BE2C (cell line): ENCODE data around the gene GASK1A.
A peak's percentile ranks its signal among the peaks of the same experiment; 100 is the strongest.

Experiments used
- DNase-seq: peaks from one replicate; pipeline ENCODE4 v3.0.0-alpha.2; 2020
- H3K27me3 ChIP-seq: fragments of 250-450 bp; sonication (Bioruptor Pico); 2 replicates; pipeline ENCODE4 v1.5.1; 2020; ENCODE audit warnings: mild to moderate bottlenecking
- H3K36me3 ChIP-seq: fragments of 250-450 bp; sonication (Bioruptor Pico); 2 replicates; pipeline ENCODE4 v1.5.1; 2020; ENCODE audit warnings: mild to moderate bottlenecking
- H3K4me1 ChIP-seq: fragments of 250-450 bp; sonication (Bioruptor Pico); 2 replicates; pipeline ENCODE4 v1.5.1; 2020
- H3K4me3 ChIP-seq: 2 replicates; pipeline ENCODE4 v1.5.1; 2011; ENCODE audit warnings: low read depth, low read length
- H3K9me3 ChIP-seq: fragments of 250-450 bp; sonication (Bioruptor Pico); 2 replicates; pipeline ENCODE4 v1.5.1; 2020
- TF ChIP-seq, protein P1 (sequence below): IDR thresholded peaks from 2 replicates; pipeline ENCODE4 v1.5.1; 2012; ENCODE audit warnings: mild to moderate bottlenecking, low read depth, low read length

GASK1A gene

GRCh38 chr3:43071313-43071893 is 92.3 kb downstream of the GASK1A start:
- no peaks in the 10 kb centered on the region for H3K9me3 ChIP-seq
- H3K4me3 ChIP-seq = no peak overlapping the region
- TF ChIP-seq, protein P1, sequence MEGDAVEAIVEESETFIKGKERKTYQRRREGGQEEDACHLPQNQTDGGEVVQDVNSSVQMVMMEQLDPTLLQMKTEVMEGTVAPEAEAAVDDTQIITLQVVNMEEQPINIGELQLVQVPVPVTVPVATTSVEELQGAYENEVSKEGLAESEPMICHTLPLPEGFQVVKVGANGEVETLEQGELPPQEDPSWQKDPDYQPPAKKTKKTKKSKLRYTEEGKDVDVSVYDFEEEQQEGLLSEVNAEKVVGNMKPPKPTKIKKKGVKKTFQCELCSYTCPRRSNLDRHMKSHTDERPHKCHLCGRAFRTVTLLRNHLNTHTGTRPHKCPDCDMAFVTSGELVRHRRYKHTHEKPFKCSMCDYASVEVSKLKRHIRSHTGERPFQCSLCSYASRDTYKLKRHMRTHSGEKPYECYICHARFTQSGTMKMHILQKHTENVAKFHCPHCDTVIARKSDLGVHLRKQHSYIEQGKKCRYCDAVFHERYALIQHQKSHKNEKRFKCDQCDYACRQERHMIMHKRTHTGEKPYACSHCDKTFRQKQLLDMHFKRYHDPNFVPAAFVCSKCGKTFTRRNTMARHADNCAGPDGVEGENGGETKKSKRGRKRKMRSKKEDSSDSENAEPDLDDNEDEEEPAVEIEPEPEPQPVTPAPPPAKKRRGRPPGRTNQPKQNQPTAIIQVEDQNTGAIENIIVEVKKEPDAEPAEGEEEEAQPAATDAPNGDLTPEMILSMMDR = peak; percentile 43
- H3K27me3 ChIP-seq = no peaks in the 10 kb centered on the region
- H3K4me1 ChIP-seq = no peaks in the 10 kb centered on the region
- no peaks in the 10 kb centered on the region for H3K36me3 ChIP-seq
- no peak for DNase-seq

DNA sequence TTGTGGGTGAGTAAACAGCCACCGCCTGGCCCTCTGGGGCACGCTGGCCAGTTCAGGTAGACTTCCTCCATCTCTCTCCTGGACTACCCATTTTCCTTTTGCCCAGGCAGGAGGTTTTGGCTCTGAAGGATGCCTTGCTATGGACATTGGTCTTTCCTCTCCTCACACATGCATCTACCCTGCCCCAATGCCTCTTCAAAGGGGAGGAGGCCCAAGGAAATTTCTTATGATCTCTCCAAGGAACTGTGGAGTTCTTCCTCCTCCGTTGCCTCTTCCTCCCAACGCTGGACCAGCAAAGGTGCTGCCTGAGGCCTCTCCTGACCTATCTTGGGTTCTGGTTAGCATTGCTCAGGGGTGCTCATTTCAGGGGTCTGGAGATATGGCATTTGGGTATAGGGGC is 93.2 kb downstream of the GASK1A start:
- no peaks in the 10 kb centered on the region for H3K4me1 ChIP-seq
- H3K4me3 ChIP-seq = no peak overlapping the region
- no peaks in the 10 kb centered on the region for H3K27me3 ChIP-seq
- H3K36me3 ChIP-seq = no peaks in the 10 kb centered on the region
- TF ChIP-seq, protein P1 = no peak
- no peak for DNase-seq
- H3K9me3 ChIP-seq = no peaks in the 10 kb centered on the region

DNA sequence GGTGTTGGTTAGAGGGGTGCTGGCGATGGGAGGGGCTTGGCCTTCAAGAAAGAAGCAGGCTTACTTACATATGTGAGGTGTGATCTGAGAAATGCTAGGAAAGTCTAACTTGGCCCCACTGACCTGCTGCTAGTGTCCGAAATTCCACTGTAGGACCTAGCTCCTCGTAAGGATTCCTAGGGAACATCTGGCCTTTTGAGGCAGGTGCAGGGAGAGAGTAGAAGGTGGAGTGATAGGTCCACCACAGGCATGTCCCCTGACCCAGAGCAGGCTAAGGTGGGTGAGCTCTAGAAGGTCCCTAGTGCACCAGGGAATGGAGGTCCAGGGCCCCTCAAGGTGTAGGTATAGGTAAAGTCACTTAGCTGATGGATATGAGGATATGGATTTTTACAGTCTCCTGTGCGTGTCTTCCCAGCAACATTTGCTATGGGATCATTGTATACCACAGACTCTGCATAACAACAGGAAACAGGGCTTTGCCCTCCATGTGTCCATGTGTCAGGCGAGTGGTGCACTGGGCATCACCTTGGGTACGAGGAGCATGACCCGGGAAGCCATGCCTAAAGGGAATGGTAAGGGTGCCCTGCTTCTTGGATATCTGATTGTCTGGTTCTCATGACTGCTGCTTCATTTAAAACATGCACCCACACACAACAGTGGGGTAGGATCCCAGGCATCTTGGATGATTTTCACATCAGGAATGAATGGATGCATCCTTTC is 94.2 kb downstream of the GASK1A start:
- DNase-seq = no peak
- no peaks in the 10 kb centered on the region for H3K27me3 ChIP-seq
- H3K4me1 ChIP-seq = no peaks in the 10 kb centered on the region
- H3K4me3 ChIP-seq = no peak overlapping the region
- H3K36me3 ChIP-seq = no peaks in the 10 kb centered on the region
- no peaks in the 10 kb centered on the region for H3K9me3 ChIP-seq
- TF ChIP-seq, protein P1 = no peak

DNA sequence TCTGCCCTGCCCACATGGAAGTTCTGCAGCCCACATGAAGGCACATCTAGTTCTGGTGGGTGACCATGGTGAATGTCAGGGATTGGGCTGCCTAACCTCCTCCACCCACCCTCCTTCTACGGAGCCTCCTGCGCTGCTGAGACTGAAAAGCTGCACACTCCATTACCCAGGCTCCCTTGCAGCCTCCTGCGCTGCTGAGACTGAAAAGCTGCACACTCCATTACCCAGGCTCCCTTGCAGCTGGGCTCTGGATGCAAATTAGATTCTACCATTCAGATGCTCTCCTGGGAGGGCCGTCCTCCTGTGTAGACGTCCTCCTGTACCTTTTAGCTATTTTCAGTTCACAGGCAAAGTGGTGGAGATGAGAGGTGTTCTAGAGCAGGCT is 94.7 kb downstream of the GASK1A start:
- TF ChIP-seq, protein P1 = no peak
- Histone ChIP-seq H3K27me3 (no peaks in the 10 kb centered on the region), H3K4me3 (no peak overlapping the region), H3K4me1 (no peaks in the 10 kb centered on the region), H3K9me3 (no peaks in the 10 kb centered on the region), H3K36me3 (no peaks in the 10 kb centered on the region)
- DNase-seq = no peak

GRCh38 chr3:43074482-43074881 is 95.4 kb downstream of the GASK1A start:
- Histone ChIP-seq H3K4me3 (no peak overlapping the region), H3K36me3 (no peaks in the 10 kb centered on the region), H3K4me1 (no peaks in the 10 kb centered on the region), H3K9me3 (no peaks in the 10 kb centered on the region), H3K27me3 (no peaks in the 10 kb centered on the region)
- TF ChIP-seq, protein P1 = no peak
- DNase-seq = no peak
